SKM-1 (cell line): Measurements from ENCODE around the gene CDH4.
"Not testable (repeated sequence)": the region's sequence is repeated elsewhere in the genome, so short reads cannot be mapped to it uniquely, and the experiment has no call there.

Experiments
- DNase-seq: peaks from one replicate; lab custom pipeline; 2025; ENCODE audit not compliant: unreplicated experiment; lab: John Stamatoyannopoulos, UW

The CDH4 gene

DNA sequence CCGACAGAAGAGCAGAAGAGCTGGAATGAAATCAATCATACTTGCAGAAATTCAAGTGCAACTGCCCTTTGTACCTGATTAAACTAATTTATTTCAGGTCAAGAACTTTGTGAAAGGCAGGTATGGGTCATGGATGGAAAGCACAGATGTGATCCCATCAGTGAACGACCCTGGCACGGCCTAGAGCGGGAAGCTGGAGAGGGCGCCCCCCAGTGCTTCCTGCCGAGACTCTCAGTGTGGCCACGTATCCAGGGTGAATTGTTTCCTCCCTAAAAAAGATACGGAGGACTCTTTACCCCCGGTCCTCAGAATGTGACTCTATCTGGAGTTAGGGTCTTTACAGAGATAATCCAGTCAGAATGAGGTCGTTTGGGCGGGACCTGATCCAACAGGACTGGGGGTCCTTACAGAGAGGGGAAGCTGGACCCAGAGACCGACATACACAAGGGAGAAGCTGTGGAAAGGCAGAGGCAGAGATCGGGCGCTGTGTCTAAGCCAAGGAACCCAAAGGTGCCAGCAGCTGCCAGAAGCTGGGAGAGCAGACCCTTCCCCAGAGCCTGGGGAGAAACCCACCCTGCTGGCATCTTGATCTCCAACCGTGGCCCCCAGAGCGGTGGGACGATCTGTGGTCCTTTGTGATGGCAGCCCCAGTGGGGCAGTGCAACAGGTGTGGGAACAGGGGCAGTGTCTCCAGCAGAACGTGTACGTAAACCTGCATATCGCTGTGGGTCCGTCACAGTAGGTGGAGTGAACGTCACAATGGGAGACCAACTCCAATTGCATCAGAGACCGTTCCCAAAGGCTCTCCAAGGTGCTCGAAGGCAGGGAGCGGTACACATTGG lies 721.7 kb downstream of the CDH4 start:
- DNase-seq, result no peak

GRCh38 chr20:61974357-61974665 lies 722.2 kb downstream of the CDH4 start:
- DNase-seq, result no peak

DNA sequence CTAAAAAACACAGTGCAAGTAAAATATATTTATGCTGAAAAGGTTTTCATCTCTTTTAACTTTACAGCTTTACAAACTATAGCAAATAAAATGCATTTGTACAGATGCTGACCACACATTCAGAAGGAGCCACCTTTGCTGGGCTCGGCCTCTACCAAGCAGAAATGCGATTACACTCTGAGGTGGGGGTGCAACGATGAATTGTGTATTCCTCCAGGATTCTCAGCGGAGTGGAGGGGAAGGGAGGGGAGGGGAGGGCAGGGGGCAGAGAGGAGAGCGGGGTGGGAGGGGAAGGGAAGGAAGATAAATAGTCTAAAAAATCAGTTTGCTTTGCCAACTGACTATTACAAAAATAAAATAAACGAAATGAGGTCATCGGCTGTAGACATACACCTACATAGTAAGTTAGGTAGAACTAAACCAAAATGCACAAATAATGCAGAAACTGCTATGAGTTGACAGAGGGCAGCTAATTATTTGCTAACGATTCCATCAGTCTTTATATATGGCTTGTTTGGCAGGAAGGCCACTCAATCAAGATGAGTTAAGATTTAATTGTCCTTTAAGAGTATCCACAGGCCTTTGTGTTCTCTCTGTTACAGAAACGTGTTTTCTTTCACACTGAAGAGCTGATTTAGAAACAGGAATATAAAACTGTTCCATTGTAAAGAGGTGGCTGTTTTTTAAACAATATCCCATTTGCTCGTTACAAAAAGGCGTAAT lies 723.5 kb downstream of the CDH4 start:
- no peak for DNase-seq

DNA sequence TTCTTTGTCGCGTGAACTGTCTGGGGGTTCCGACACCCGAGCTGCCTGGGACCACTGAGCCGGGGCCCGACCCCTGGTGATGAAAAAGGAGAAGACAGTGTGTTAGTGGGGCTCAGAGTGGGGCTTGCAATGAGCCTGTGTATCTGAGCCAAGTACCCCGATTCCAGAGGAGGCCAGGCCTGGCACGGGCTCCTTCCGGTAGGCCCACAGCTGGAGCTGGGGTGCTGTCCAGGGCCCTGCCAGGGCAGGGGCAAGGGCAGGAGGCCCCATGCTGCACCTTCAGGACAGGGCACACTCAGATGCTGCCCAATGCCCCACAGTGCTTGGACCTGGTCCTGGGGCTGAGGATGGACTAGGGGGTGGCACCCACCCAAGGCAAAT lies 724.2 kb downstream of the CDH4 start:
- no peak for DNase-seq

DNA sequence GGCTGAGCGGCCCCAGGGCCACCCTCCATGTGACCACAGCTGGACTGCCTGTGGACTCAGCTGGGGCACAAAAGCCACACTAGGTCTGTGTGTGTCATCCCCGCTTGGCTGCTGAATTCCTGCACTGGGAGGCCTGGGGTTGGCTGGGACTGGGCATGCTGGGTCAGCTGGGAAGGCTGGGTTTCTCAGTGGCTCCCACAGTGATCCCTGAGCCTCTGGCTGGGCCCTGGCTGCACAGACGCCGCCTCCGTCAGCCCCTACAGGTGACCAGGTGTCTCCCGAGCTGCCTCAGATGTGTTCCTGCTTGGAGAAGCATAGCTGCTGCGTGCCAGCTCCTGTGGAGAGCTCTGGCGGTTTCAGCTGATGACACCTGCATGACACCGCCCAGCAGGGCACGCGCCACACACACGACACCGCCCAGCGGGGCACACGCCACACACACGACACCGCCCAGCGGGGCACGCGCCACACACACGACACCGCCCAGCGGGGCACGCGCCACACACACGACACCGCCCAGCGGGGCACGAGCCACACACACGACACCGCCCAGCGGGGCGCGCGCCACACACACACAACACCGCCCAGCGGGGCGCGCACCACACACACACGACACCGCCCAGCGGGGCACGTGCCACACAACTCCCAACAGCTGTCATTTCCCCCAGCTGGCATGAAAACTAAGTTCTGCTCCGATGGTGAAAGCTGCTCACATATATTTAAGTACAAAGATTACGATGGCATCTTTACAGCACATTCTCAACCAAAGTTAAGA lies 724.8 kb downstream of the CDH4 start:
- no peak for DNase-seq

- DNase-seq, result no peak
Observed at GRCh38 chr20:61977419-61977786, 725.3 kb downstream of the CDH4 start.

- no peak for DNase-seq
Observed at GRCh38 chr20:61978491-61978890, 726.4 kb downstream of the CDH4 start.

DNA sequence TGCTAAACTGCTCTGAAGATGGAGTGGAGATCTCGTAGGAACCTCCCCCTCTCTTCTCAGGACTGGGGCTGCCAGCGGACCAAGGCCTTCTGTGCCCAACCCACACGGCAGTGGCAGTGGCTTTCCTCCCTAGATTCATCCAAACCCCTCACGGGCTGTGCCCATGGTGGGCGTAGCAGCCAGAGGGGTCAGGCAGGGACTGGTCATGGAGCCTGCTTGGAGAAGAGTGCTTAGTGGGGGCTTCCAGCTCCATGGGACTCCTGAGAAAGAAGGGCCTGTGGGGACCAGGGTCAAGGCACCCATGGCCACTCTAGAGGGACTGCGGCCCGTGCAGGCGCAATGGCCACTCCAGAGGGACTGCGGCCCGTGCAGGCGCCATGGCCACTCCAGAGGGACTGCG lies 727.0 kb downstream of the CDH4 start:
- no peak for DNase-seq

DNA sequence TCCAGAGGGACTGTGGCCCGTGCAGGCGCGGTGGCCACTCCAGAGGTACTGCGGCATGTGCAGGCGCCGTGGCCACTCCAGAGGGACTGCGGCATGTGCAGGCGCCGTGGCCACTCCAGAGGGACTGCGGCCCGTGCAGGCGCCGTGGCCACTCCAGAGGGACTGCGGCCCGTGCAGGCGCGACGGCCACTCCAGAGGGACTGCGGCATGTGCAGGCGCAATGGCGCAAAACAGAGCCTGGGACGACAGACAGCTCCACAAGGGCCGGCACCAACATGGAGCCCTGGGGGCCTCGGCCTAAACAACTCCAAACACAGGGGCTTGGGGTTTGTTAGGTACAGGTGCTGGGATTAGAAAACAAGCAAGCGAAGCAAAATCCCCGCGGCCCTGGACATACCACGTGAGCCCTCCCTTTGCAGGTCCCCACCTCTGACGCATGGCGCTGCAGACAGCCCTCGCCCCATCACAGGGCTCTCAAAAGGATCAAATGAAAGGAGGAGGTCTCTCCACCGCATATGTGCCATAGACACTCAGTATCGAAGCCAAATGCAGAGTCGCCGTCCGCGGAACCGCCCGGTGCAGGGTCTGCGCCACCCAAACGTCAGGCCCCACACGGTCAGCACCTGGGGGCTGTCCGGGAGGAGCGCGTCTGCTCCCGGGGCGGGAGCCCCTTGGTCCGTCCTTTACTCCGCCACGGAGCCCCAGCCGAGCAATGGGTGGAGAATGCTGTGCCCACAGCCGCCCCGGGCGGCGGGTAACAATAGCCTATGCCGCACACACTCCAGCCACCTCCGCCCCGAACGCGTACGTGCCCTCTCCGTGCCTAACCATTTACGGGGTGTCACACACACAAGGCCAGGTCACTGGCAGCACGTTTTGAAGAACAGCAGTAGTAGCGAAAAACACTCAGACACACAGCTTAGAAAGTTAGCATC lies 727.9 kb downstream of the CDH4 start:
- no peak for DNase-seq

- DNase-seq, result no peak
Observed at GRCh38 chr20:61980647-61981583, 728.9 kb downstream of the CDH4 start.

GRCh38 chr20:61981691-61982090 lies 729.6 kb downstream of the CDH4 start:
- not testable (repeated sequence) for DNase-seq

GRCh38 chr20:61982191-61982950 lies 730.3 kb downstream of the CDH4 start:
- DNase-seq, result no peak

DNA sequence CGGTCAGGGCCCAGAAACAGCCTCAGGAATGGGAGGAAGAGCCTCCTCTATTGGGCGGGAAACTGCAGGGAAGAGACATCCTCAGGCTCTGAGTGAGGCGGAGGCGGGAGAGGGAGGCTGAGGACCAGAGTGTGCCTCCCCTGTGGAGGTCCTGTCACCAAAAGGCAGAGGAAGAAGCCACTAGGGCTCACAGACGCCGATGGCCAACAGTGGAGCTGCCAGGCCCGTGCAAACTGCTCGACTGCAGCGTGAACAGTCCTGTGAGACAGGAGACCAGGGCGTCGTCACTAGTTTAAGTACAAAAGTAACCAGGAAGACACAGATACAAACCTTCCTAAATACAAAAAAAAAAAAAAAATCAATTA lies 730.9 kb downstream of the CDH4 start:
- no peak for DNase-seq

DNA sequence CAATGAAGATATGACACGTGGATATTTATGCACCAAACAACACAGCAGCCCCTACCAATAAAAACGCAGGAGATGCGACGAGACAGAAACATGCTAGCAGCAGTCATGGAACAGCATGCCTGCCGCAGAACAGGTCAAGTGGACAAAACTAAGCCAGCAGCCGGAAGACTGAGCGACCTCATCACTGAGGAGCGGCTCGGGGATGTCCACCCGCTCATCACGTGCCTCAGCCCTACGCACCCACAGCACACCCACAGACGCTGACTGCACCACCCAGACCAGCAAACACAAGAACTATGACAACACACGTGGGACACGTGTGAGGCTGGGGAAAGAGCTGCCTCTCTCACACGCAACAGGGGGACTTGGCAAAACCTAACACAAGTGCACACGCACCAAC lies 731.9 kb downstream of the CDH4 start:
- no peak for DNase-seq

DNA sequence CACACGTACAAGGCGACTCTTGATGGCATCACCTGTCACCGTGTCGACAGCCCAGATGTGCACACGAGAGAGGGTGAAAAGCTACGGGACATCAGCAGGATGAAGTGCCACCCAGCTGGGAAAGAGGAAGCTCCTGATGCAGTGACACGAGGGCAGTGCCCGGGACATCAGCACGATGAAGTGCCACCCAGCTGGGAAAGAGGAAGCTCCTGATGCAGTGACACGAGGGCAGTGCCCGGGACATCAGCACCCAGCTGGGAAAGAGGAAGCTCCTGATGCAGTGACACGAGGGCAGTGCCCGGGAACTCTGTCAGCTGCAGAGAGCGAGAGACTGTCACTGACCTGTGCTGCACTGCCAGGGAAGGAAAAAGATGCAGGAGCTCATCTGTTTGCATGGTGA lies 732.4 kb downstream of the CDH4 start:
- not testable (repeated sequence) for DNase-seq

DNA sequence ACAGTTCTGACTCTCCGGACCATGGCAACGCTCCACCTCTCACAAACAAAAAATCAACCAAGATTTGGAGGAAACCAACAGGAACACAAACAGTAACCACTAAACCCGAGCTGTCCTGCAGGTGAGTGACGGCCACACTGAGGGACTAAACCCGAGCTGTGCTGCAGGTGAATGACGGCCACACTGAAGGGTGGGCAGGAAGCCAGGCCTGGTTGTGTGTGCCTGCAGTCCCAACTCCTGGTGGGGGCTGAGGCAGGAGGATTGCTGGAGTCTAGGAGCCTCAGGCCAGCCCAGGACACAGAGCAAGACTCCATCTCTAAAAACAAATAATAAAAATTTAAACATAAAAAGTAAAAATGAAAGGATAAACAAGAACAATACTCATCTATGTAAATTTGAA lies 733.0 kb downstream of the CDH4 start:
- DNase-seq, result no peak

DNA sequence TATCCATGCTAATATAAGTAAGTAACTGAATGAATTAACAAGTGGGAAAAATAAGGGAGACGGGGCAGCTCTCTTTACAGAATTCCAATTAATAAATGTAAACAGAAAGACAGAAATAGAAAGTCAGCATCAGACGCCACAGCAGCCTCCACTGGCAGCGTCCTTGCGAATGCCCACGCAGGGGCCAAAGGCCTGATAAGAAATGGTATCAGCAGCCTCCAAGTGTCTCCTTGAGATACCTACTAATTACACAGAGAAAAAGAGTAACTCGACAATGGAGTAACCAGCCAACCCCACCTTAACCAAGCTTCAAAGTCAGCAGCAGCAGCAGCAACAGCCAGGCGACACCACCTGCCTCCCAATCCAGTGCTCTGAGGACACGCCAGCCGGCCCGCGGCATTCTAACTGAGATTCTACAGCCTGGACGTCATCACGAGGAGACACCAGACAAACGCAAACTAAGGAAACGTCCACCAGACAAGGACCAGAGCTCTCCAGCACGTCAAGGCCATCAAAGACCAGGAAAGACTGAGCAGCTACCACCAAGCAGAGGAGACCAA lies 734.8 kb downstream of the CDH4 start:
- DNase-seq, result no peak

- no peak for DNase-seq
Observed at GRCh38 chr20:61988665-61989064, 736.6 kb downstream of the CDH4 start.

DNA sequence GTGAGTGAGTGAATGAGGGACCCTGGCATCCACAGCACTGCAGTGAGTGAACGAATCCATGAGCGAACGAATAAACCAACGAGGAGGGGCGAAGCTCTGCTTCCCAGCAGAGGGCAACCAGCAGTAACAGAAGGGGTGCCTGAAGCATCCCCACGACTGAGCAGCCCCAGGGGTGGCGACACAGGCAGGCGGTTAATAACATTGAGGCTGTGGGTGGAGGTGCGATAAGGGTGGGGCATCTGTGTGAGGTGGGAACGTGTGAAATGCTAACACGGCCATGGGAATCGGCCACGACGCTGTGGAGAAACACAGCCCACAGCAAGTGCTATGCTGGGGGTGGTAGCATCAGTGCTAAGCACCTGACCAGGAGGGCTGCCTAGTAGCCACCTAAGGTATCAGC lies 737.7 kb downstream of the CDH4 start:
- DNase-seq, result no peak
